A549 (cell line): ENCODE data around the gene MOK.
"Not testable (repeated sequence)": the region's sequence is repeated elsewhere in the genome, so short reads cannot be mapped to it uniquely, and the experiment has no call there.

Source experiments
- CEBPB ChIP-seq, 2 experiments: fragments of >200 bp in 1 of 2; sonication (Bioruptor Twin) in 1 of 2; formaldehyde crosslinking in 1 of 2; IDR thresholded peaks; 2 replicates each; pipeline ENCODE4 v1.6.1; 2012 to 2016
- CTCF ChIP-seq: fragments of >200 bp; sonication (Bioruptor Twin); formaldehyde crosslinking; IDR thresholded peaks from 3 replicates; pipeline ENCODE4 v1.5.1; 2016
- E2F6 ChIP-seq: IDR thresholded peaks from 2 replicates; pipeline ENCODE4 v1.6.1; 2012; ENCODE audit warnings: low read depth, borderline replicate concordance
- HDAC2 ChIP-seq: fragments of 200-600 bp; sonication (generic); IDR thresholded peaks from 2 replicates; pipeline ENCODE4 v1.6.1; 2016
- POLR2A ChIP-seq: IDR thresholded peaks from 2 replicates; pipeline ENCODE4 v1.6.1; 2012; ENCODE audit warnings: mild to moderate bottlenecking, low read length
- RAD21 ChIP-seq, 2 experiments: fragments of >200 bp in 1 of 2; sonication (Bioruptor Twin) in 1 of 2; formaldehyde crosslinking in 1 of 2; IDR thresholded peaks in 1 of 2; conservative IDR thresholded peaks in 1 of 2; 2 replicates in 1 of 2; 3 replicates in 1 of 2; pipeline ENCODE4 v1.6.1; 2012 to 2018; ENCODE audit warnings: inconsistent platforms in 1 of 2

- TF ChIP-seq CTCF; RAD21 (conservative IDR thresholded peaks at IDR 0.05 in 1 of 2, IDR thresholded peaks at IDR 0.05 in 1 of 2); POLR2A; HDAC2; CEBPB (IDR thresholded peaks at IDR 0.05); E2F6: not testable (repeated sequence)
Measured at GRCh38 chr14:102240481-102240880, 64.5 kb downstream of the MOK start.
